Progenitor cell of endocrine pancreas (in vitro differentiated cells): Measurements from ENCODE around the gene ENTPD8. TPM values are rescaled to one million over a fixed set of nuclear protein-coding genes. Genes with fewer than 3 reads are reported as not detected.

Source experiments
- DNase-seq: peaks from one replicate; pipeline ENCODE4 v3.0.0; 2021; ENCODE audit warnings: low spot score; ENCODE audit not compliant: unreplicated experiment
- H3K27ac Mint-ChIP-seq: 2 replicates; pipeline ENCODE4 v1.8.0; 2021; ENCODE audit warnings: mild to moderate bottlenecking, moderate library complexity, mixed read lengths
- H3K27me3 Mint-ChIP-seq: 2 replicates; pipeline ENCODE4 v1.8.0; 2021; ENCODE audit warnings: mixed read lengths
- H3K36me3 Mint-ChIP-seq: 2 replicates; pipeline ENCODE4 v1.8.0; 2022; ENCODE audit warnings: mixed read lengths; ENCODE audit not compliant: insufficient read depth
- H3K4me1 Mint-ChIP-seq: 2 replicates; pipeline ENCODE4 v1.8.0; 2021; ENCODE audit warnings: low read depth, mixed read lengths
- H3K4me3 Mint-ChIP-seq: 2 replicates; pipeline ENCODE4 v1.8.0; 2021; ENCODE audit warnings: low read depth, mild to moderate bottlenecking, moderate library complexity, mixed read lengths
- H3K9me3 Mint-ChIP-seq: 2 replicates; pipeline ENCODE4 v1.8.0; 2021; ENCODE audit warnings: low read depth, mixed read lengths
- CTCF ChIP-seq: fragments of 200-600 bp; sonication (generic); IDR thresholded peaks from one replicate; pipeline ENCODE4 v1.5.0; 2021; ENCODE audit warnings: antibody characterized with exemption, mild to moderate bottlenecking; ENCODE audit not compliant: unreplicated experiment
- total RNA-seq: library from RNA; stranded (reverse); gene quantifications from 2 replicates; pipeline ENCODE4 v1.2.1, GENCODE V29; 2021

Gene ENTPD8
- total RNA-seq, 1 donor from 2014 or later = 2.7 TPM

GRCh38 chr9:137421838-137422603 lies 19.1 kb downstream of the ENTPD8 start:
- Mint-ChIP-seq H3K36me3 (no peaks in the 10 kb centered on the region), H3K27me3 (no peaks in the 10 kb centered on the region), H3K27ac (peak overlapping the region; percentile 94), H3K4me3 (peak overlapping the region; percentile 88), H3K9me3 (no peaks in the 10 kb centered on the region), H3K4me1 (peaks cover 10% of the 10 kb centered on the region)
- DNase-seq = no peak
- TF ChIP-seq CTCF = no peak

DNA sequence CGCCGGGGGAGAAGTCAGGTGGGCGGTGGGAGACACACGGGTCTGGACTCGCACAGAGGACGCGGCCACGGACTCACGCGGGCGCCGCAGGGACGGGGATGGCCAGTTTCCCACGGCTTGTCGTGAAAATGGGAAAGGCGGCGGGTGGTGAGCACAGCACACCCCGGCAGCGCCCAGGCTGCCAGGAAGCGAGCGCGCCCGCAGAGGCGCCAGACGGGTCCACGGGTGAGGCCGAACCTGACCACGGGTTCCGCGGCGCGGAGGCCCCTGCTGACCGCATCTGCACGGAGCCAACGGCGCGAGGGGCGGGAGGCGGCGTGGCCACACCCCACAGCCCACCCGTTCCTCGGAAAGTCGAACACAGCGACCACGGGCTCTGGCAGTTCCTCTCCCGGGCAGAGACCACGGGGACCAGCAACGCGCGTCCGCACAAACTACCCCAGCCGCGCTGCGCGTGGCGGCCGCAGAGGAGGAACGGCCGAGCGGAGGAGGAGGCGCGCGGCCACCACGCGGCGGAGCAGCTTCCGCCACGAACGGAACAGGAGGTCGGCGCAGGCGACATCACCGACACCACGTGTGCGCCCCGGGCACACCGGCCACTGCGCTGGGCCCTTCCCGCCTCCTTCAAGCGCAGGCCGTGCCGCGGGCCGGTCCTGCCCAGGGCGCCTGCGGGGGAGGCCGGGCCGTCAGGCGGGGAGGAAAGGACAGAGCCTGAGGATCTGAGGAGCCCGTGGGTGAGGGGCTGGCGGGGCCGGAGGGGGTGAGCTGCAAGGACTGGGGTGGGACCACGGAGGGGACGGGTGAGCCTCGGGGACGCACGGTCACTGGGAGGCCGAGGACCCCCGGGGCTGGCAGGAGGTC lies 23.8 kb downstream of the ENTPD8 start:
- TF ChIP-seq CTCF = no peak
- Mint-ChIP-seq H3K4me3 (no peak overlapping the region), H3K4me1 (peaks cover 9% of the 10 kb centered on the region), H3K36me3 (peaks cover 6% of the 10 kb centered on the region), H3K27me3 (no peaks in the 10 kb centered on the region), H3K9me3 (no peaks in the 10 kb centered on the region), H3K27ac (no peak overlapping the region)
- no peak for DNase-seq

DNA sequence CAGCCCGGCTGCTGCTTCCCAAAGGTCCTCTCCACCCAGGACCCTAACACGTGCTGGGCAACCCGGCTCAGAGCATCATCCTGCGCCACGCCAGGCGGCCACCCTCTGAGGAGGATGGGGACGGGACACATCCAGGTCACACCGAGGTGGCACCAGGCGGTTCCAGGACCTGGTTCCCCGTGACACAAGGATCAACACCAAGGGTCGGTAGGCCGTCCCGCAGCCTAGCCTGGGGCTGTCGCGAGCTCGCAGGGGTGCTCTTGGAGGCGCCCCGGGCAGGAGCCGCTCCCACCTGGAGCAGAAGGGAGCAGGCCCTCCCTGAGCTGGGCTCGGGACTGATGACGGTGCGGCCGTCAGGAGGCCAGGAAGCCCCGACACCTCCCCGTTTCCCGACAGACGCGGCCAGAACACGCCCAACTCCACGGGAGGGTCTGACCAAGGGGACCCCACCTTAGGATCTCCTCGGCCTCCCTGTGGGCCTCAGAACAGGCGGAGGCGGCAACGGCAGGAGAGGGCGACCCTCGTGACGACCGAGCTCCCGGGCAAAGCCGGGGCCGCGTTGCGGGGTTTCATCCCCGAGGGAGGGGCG lies 24.5 kb downstream of the ENTPD8 start:
- no peak for TF ChIP-seq CTCF
- H3K27ac Mint-ChIP-seq = no peak overlapping the region
- H3K27me3 Mint-ChIP-seq = no peaks in the 10 kb centered on the region
- peaks cover 2% of the 10 kb centered on the region for H3K4me1 Mint-ChIP-seq
- peaks cover 6% of the 10 kb centered on the region for H3K36me3 Mint-ChIP-seq
- DNase-seq = no peak
- no peak overlapping the region for H3K4me3 Mint-ChIP-seq
- H3K9me3 Mint-ChIP-seq = no peaks in the 10 kb centered on the region

GRCh38 chr9:137416006-137416562 lies 25.1 kb downstream of the ENTPD8 start:
- Mint-ChIP-seq H3K4me1 (no peaks in the 10 kb centered on the region), H3K9me3 (no peaks in the 10 kb centered on the region), H3K36me3 (peaks cover 6% of the 10 kb centered on the region), H3K27me3 (no peaks in the 10 kb centered on the region), H3K4me3 (no peak overlapping the region), H3K27ac (no peak overlapping the region)
- no peak for DNase-seq
- TF ChIP-seq CTCF = no peak

DNA sequence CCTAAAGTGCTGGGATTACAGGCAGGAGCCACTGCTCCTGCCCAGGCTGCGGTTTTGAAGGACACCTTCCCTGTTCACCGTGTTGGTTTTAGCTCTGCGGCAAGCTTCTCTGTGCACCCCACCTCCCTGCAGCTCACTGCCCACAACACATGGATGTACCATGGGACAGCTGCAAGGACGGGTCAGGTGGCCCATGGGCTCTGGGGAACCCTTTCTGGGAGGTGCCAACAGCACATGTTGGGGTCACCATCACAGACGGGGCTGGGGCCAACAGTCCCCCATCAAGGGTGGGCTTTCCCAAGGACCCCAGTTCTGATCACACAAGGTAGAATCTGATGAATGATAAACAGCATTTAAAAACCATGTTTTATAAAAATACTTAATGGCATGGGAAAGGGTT lies 25.7 kb downstream of the ENTPD8 start:
- H3K27ac Mint-ChIP-seq = no peak overlapping the region
- H3K36me3 Mint-ChIP-seq = peaks cover 6% of the 10 kb centered on the region
- no peaks in the 10 kb centered on the region for H3K27me3 Mint-ChIP-seq
- no peak for DNase-seq
- H3K9me3 Mint-ChIP-seq = no peaks in the 10 kb centered on the region
- no peaks in the 10 kb centered on the region for H3K4me1 Mint-ChIP-seq
- no peak overlapping the region for H3K4me3 Mint-ChIP-seq
- TF ChIP-seq CTCF = no peak
